Heart right ventricle (tissue), 16 donors: ENCODE results near the gene UCK1. TPM values are rescaled to one million over a fixed set of nuclear protein-coding genes. Genes with fewer than 3 reads are reported as not detected.

ENCODE experiments used
- ATAC-seq, 8 donors: fragments of 200-7000 bp; cut with Tn5 transposase; one replicate each; pipeline ENCODE4 v1.9.1; 2020; ENCODE audit warnings: mild to moderate bottlenecking in 8 of 8, moderate library complexity in 8 of 8, moderate number of reproducible peaks in 1 of 8
- DNase-seq, 2 donors: peaks; one replicate each; pipeline ENCODE4 v3.0.0-alpha.2; 2020
- H3K27ac ChIP-seq, 10 donors: fragments of 200-600 bp; sonication (generic) in 2 of 10; one replicate each; pipeline versions ENCODE4 v1.5.0 to v1.8.0; 2020 to 2022; ENCODE audit warnings: mild to moderate bottlenecking in 3 of 10
- H3K27me3 ChIP-seq, 7 donors: fragments of 200-600 bp; one replicate each; pipeline ENCODE4 v1.8.0; 2021 to 2022; ENCODE audit warnings: mild to moderate bottlenecking in 2 of 7
- H3K36me3 ChIP-seq, 9 donors: fragments of 200-600 bp; sonication (generic) in 1 of 9; one replicate each; pipeline versions ENCODE4 v1.5.0 to v1.8.0; 2020 to 2022; ENCODE audit warnings: mild to moderate bottlenecking in 2 of 9
- H3K4me1 ChIP-seq, 9 donors: fragments of 200-600 bp; sonication (generic) in 1 of 9; one replicate each; pipeline versions ENCODE4 v1.5.0 to v1.8.0; 2020 to 2022; ENCODE audit warnings: mild to moderate bottlenecking in 4 of 9
- H3K4me3 ChIP-seq, 10 donors: fragments of 200-600 bp; sonication (generic) in 2 of 10; one replicate each; pipeline versions ENCODE4 v1.5.0 to v1.8.0; 2020 to 2022; ENCODE audit warnings: mild to moderate bottlenecking in 7 of 10, moderate library complexity in 2 of 10
- H3K9me3 ChIP-seq, 11 donors: fragments of 200-600 bp in 10 of 11; sonication (generic) in 2 of 11; one replicate each; pipeline versions ENCODE4 v1.5.0 to v1.8.0; 2013 to 2022; ENCODE audit warnings: mild to moderate bottlenecking in 2 of 11, control low read depth in 1 of 11, moderate library complexity in 1 of 11
- CTCF ChIP-seq, 9 donors: fragments of 200-600 bp; sonication (generic) in 2 of 9; IDR thresholded peaks; one replicate each; pipeline versions ENCODE4 v1.5.0 to v1.8.0; 2021 to 2022; ENCODE audit warnings: antibody characterized with exemption in 9 of 9, mild to moderate bottlenecking in 5 of 9, moderate library complexity in 1 of 9
- WGBS, 2 donors: extraction: QIAGEN DNeasy Blood & Tissue Kit; methylation state at CpG; one replicate each; pipeline ENCODE4 v1.1.7; 2013; ENCODE audit warnings: inconsistent platforms in 1 of 2; 5-methylcytosine and 5-hydroxymethylcytosine counted together
- intact Hi-C, 10 donors: fragments of 100-400 bp; cut with DNase I; formaldehyde crosslinking; loops; one replicate each; pipeline versions ENCODE4 v1.11.1 to v1.14.2; 2022
- polyA plus RNA-seq, 2 donors: library from polyadenylated mRNA; stranded (reverse); fragments of 200-250 nt; gene quantifications; one replicate each; pipeline ENCODE4 v1.2.3, GENCODE V29; 2013
- total RNA-seq, 10 donors: library from RNA; stranded (reverse); fragmentation: NEBNext Ultra II Directional in 3 of 10; extraction: Animal tissue kit (Norgen Biotek cat#: 25700) in 3 of 10; gene quantifications; one replicate each; pipeline versions ENCODE4 v1.2.1 to v1.2.4, GENCODE V29; 2021 to 2023
- donor health status: Arrhythmogenic right ventricular cardiomyopathy.
- donor health status: ischemic (EF 13 %, LVEDD 7.1; RV severe dilation, severe dysfunction).
- donor health status: healthy with polysubstance abuse.
- donor health status: DM: no; HTN: yes; CAD: no.
- donor health status: DM: no; HTN: no; CAD: no.
- donor health status: ischemic (EF 25% LVEDD 6.9; RV normal size, moderate dysfunction).
- donor health status: ischemic (EF 25% LVEDD 5.7; RV mildly dilated, moderate dysfunction).
- donor health status: healthy.
- donor health status: DM: yes; HTN: yes; CAD: no.
- donor health status: Ischemic cardiomyopathy.
- donor health status: ischemic (EF 35%, LVEDD 5.7; RV mildly dilated, moderate dysfunction).
- donor health status: nonischemic (EF 11% LVEDD 7.7; RV severe dilation, severe dysfunction).
- donor health status: DM: yes; HTN: yes; CAD: no.
- donor health status: PGD.
- donor health status: ischemic (EF 29% LVEDD 5.4; RV normal size, mild dysfunction).
- donor health status: nonischemic (EF 23%, LVEDD 6.1; RV moderate dilation, normal function).

Gene UCK1
- total and polyA plus RNA-seq, 12 donors = 16.6 to 32.7 (median 22.6) TPM

DNA sequence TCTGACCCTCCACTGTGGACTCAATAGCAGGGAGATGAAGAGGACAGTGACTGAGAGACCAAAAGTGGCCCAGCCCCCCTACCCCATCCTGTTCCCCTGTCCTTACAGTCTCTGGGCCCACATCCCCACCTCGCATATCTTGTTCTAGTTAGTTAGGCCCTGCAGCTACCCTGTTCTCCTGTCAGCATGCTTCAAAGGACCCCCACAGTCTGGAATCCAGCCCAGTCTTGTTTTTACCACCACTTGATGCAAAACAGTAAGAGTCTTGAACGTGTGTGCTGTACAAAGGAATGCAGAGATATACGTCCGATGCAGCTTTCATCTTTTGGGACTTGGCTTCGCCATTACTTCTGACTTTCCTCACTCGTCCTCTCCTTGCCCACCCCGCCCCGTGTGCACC is 40.5 kb downstream of the UCK1 start:
- H3K9me3 ChIP-seq = no peaks in the 10 kb centered on the region
- peaks cover 7 to 100% (median 87%) of the 10 kb centered on the region in 9 donors for H3K36me3 ChIP-seq
- H3K27me3 ChIP-seq = no peaks in the 10 kb centered on the region
- DNase-seq = no peak
- intact Hi-C loops = no loop called here
- no peak for TF ChIP-seq CTCF (IDR thresholded peaks at IDR 0.05)
- H3K27ac ChIP-seq = no peak overlapping the region
- ATAC-seq = no peak
- WGBS, 2 donors = 48 to 62% methylated on average over 8 of the region's 8 CpGs
- H3K4me3 ChIP-seq = no peak overlapping the region
- H3K4me1 ChIP-seq = peaks cover 0 to 15% (median 4%) of the 10 kb centered on the region in 9 donors

DNA sequence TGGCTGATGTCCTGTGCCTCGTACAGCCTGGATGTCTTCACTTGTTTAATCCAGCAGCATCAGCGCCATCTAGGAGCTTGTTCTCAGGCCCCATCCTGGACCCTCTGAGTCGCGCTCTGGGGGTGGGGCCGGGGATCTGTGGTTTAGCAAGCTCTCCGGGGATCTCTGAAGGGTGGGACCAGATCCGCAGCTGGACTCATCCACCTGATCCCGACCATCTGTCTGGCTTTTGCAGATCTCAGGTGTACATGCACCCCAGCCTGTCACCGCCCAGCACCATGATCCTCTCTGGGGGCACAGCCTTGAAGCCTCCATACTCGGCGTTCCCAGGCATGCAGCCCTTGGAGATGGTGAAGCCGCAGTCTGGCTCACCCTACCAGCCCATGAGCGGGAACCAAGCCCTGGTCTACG is 43.4 kb downstream of the UCK1 start:
- Histone ChIP-seq H3K36me3 (peaks cover 4 to 100% (median 92%) of the 10 kb centered on the region in 9 donors), H3K27ac (no peak overlapping the region), H3K27me3 (no peaks in the 10 kb centered on the region), H3K4me3 (no peak overlapping the region), H3K9me3 (no peaks in the 10 kb centered on the region), H3K4me1 (peaks cover 0 to 44% (median 22%) of the 10 kb centered on the region in 9 donors)
- intact Hi-C loops = no loop called here
- 80 to 81% methylated on average over 14 of the region's 14 CpGs for WGBS, 2 donors
- DNase-seq = no peak
- no peak for TF ChIP-seq CTCF (IDR thresholded peaks at IDR 0.05)
- no peak for ATAC-seq

- 80 to 84% methylated on average over 9 of the region's 9 CpGs for WGBS, 2 donors
- Histone ChIP-seq H3K4me3 (no peak overlapping the region), H3K27me3 (no peaks in the 10 kb centered on the region), H3K36me3 (peaks cover 4 to 100% (median 92%) of the 10 kb centered on the region in 9 donors), H3K9me3 (no peaks in the 10 kb centered on the region), H3K4me1 (peaks cover 0 to 50% (median 22%) of the 10 kb centered on the region in 9 donors), H3K27ac (peak overlapping the region in 1 of 10 donors; percentile 20)
- intact Hi-C loops = no loop called here
- no peak for TF ChIP-seq CTCF (IDR thresholded peaks at IDR 0.05)
- ATAC-seq (no peak), DNase-seq (no peak)
These were observed 44.1 kb downstream of the UCK1 start for GRCh38 chr9:131487001-131487400.

DNA sequence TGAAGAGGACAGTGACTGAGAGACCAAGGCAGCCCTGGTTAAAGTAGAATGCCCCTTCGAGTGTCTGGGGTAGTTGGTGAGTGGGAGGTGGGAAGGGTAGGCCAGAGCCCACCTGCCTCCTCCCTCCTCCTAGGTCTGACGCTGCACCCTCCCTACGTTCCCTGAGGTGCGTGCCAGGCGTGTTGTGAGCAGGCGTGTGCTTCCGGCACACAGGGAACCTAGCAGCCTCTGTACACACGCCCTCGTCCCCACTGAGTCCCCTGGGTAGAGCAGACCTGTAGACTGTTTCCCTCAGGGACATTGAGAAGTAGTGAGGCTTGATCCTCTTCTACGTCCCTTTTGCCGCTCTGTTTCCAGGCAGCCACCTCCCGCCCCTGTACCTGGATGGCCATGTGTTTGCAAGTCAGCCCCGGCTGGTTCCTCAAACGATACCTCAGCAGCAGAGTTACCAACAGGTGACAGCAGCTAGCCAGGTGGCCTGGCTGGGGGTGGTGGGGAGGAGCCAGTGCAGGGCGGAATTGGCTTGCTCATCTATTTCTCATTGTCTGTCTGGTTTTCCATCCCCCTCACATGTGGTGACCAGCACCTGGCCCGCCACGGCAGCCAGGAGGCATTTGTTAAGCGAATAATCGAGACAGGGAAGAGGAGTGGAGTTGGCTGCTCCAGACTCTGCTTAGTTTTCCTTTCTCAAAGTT is 45.2 kb downstream of the UCK1 start:
- Histone ChIP-seq H3K4me1 (peaks cover 2 to 59% (median 24%) of the 10 kb centered on the region in 9 donors), H3K27ac (peak overlapping the region in 3 of 10 donors; percentile 8 to 80 (median 28)), H3K4me3 (no peak overlapping the region), H3K36me3 (peaks cover 0 to 100% (median 87%) of the 10 kb centered on the region in 9 donors), H3K9me3 (no peaks in the 10 kb centered on the region), H3K27me3 (no peaks in the 10 kb centered on the region)
- DNase-seq (no peak), ATAC-seq (no peak)
- WGBS, 2 donors = 86 to 91% methylated on average over 19 of the region's 19 CpGs
- intact Hi-C loops = loop anchor here in 1 of 10 donors (1.0 kb wide), 1 partner anchor 31 kb away; no protein-coding TSS in a partner anchor
- TF ChIP-seq CTCF (IDR thresholded peaks at IDR 0.05) = no peak
